GM12864 (cell line): ENCODE data around the gene OR2T33.
"Not testable (repeated sequence)": the region's sequence is repeated elsewhere in the genome, so short reads cannot be mapped to it uniquely, and the experiment has no call there.

Experiments
- DNase-seq: peaks from one replicate; pipeline ENCODE4 v3.0.0-alpha.2; 2011; ENCODE audit warnings: low read depth
- H3K4me3 ChIP-seq: 2 replicates; pipeline ENCODE4 v1.5.1; 2011; ENCODE audit warnings: mild to moderate bottlenecking, low read depth, low read length, control low read depth
- CTCF ChIP-seq: IDR thresholded peaks from 2 replicates; pipeline ENCODE4 v1.5.1; 2011; ENCODE audit warnings: low read depth, mild to moderate bottlenecking, moderate library complexity, low read length, control low read depth, inconsistent platforms; ENCODE audit errors: missing control alignments

Gene OR2T33

GRCh38 chr1:248268178-248268577 lies 9.6 kb downstream of the OR2T33 start:
- no peak overlapping the region for H3K4me3 ChIP-seq
- no peak for TF ChIP-seq CTCF
- no peak for DNase-seq

- H3K4me3 ChIP-seq, DNase-seq: not testable (repeated sequence)
Measured at GRCh38 chr1:248259309-248259708, 18.5 kb downstream of the OR2T33 start.

GRCh38 chr1:248243204-248243603 lies 34.6 kb downstream of the OR2T33 start:
- peak; percentile 12 for DNase-seq

GRCh38 chr1:248239478-248239877 lies 38.3 kb downstream of the OR2T33 start:
- no peak for TF ChIP-seq CTCF
- no peak overlapping the region for H3K4me3 ChIP-seq
- DNase-seq, result no peak

More at GRCh38 chr1:248243204-248243603, 34.6 kb downstream of the OR2T33 start:
- TF ChIP-seq CTCF, result peak; percentile 81
- peak overlapping the region; percentile 3; the same call in 1 of the 2 replicates for H3K4me3 ChIP-seq

GRCh38 chr1:248231117-248231516 lies 46.7 kb downstream of the OR2T33 start, which contains the start of gene OR2M4:
TSS of gene OR2M4 (plus strand) at chr1:248231417. CDS start at chr1:248238929, 7,512 bp downstream.
- H3K4me3 ChIP-seq, result no peak within 1 kb of the TSS
- TF ChIP-seq CTCF, result no peak
- no peak for DNase-seq

GRCh38 chr1:248229360-248229908 lies 48.3 kb downstream of the OR2T33 start:
- DNase-seq, result no peak
- H3K4me3 ChIP-seq, result no peak overlapping the region
- no peak for TF ChIP-seq CTCF

GRCh38 chr1:248225537-248225936 lies 52.2 kb downstream of the OR2T33 start:
- no peak for TF ChIP-seq CTCF
- no peak overlapping the region for H3K4me3 ChIP-seq
- DNase-seq, result no peak
